HG03139 (cell line): ENCODE results near the gene RXRA.

Source experiments
- ATAC-seq: cut with Tn5 transposase; IDR thresholded peaks from one replicate; pipeline ENCODE4 v1.9.1; 2021; ENCODE audit not compliant: unreplicated experiment

Gene RXRA

DNA sequence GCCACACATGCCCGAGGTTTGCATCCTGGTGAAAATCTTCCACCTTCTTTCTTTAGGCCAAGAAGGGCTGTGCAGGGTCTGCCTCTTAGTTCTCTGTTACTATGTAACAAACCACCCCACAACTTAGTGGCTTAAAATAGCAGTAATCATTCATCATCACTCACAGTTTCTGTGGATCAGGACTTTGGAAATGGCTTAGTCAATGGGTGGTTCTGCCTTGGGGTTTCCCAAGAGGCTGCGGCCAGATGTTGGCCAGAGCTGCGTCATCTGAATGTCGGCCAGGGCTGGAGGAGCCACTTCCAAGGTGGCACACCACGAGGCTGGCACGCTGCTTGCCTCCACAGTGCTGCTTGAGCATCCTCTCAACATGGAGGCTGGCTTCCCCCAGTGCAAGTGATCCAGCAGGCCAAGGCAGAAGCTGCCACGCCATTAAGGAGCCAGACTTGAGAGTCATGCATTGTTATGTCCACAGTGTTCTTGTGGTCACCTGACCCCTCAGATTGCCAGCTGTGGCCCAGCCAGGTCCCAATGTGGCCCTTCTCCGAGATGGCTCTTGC, 135.2 kb downstream of the RXRA start:
- no peak for ATAC-seq

DNA sequence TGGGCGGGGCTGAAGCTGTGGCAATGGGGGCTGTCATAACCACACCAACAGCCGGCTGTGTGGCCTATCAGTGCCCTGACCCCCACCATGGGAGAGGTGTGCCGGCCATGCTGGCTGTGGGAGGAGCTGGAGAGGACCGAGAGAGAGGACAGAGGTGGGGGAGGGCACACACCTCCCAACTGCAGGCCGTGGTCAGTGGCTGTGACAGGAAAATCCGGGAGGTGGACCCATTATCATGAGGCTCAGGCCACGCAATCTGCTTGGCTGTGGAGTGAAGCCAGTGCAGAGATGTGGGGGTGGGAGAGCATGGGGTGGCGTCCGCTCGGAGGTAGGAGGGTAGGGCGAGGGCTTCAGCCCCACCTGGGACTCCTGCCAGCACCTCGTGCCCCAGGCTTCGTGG, 136.1 kb downstream of the RXRA start:
- ATAC-seq, result no peak

DNA sequence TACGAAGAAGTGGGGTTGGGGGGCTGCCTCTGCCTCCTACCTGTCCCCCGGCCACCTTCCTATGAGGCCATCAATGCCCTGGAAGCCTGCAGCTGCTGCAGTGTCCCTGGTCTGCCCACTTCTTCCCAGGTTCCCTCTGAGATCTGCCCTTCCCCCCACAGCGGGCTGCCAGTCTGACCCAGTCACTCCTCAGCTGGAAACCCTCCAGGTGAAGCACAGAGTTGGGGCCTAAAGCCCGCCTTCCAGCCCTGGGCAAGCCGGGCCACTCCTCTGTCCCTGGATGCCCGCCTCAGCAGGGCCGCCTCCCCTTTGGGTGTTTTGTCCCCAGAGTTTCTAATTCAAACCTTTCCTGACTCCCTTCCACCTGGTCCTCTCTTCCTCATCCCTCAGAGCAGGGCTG, 137.0 kb downstream of the RXRA start:
- ATAC-seq, result no peak

DNA sequence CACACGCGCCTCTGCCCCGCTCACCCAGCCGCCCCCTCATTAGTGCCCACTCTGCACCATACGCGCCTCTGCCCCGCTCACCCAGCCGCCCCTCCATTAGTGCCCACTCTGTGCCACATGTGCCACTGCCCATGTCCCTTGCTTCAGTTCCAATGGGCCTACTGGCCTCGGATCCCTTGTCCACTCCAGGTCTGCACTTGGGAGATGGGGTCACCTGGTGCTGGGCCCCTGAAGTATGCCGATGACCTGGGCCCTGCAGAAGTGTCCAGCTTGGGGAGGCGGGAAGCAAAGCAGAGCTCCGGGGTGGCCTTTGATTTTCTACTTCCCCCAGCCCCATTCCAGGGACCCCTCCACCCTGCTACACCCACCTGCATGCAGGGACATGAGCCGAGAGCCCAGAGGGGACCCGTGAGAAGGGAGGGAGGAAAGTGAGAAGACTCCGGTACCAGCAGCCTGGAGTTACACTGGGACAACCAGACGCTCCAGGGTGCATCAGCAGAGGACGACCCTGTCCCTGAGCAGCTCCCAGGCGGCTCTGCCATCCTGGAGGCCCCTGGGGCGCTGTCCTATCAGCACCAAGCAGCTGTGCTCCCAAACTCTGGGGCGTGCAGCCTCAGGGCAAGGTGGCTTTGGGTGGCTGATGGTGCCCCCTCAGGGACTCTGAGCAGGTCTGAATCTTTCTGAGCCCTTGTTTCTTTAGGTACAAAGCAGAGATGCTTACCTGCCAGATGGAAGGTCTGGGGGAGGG, 140.8 kb downstream of the RXRA start:
- ATAC-seq, result no peak

DNA sequence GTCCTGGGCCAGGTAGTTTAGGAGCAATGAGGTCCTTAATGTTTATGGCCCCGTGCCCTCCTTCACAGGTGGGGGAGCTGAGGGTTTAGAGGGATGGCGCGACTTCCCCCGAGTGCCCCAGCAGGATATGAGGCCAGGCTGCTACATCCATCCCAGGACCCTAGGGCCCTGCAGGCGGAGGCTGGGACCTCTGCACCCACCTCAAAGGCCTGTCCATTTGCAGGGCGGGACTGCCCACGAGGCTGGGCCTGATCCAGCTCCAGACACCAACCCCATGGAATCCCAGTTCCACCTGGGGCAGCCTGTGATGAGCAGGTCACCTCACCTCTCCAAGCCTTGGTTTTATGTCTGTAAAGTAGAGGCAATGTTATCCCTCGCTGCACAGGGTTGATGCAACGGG, 142.1 kb downstream of the RXRA start:
- ATAC-seq, result no peak

DNA sequence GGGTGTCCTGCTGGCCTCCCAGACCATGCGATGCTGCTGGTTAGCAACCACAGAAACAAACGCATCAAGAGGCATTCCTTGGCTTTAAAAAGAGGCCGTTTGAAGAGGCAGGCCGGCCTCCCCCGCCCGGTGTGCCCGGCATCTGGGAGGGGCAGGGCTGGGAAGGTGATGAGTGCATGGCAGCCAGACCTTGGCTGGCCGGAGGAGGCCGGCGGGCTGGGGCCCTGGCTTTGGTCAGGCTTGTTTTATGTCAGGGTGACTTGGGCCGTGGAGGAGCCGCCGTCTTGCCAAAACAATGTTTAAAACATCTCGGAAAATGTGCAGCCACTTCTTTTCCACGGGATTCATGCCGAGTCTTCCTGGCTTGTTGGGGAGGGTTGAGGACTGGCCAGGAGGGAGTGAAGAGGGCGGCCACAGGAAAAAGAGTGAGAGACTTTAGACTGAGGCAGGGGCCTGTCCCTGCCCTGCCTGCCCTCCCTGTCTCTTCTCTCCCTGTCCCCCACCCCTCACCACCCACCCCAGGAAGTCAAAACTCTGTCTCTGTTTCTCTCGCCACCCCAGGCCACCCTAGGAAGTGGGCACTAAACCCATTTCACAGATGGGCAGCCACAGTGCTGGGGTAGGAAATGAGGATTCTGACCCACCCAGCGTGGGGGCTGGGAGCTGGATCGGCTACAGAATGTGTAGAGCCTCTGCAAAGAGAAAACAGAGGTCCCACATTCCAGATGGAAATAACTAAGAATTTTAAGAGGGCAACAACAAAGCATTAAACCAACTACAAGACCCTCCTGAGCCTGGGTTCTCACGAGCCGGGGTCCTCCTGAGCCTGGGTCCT, 143.0 kb downstream of the RXRA start:
- no peak for ATAC-seq

DNA sequence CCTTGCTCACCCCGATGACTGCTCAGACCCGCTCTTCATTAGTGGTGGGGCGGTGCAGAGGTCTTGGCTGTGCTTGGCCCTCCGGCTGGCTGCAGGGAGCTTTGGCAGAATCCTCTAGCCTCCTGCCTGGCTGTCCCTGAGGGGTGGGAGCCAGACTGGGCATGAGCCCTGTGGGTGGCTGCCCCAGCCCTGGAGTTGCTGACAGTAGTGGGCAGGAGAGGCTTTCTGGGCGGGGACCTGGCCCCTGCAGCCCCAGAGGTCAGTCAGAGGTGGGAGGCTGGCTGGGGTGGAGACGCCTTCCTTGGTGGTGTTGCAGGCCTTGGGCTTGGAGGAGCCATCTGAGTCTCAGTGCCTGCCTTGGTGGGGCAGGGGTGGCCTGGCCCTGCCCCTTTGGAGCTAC, 146.0 kb downstream of the RXRA start:
- ATAC-seq, result no peak

DNA sequence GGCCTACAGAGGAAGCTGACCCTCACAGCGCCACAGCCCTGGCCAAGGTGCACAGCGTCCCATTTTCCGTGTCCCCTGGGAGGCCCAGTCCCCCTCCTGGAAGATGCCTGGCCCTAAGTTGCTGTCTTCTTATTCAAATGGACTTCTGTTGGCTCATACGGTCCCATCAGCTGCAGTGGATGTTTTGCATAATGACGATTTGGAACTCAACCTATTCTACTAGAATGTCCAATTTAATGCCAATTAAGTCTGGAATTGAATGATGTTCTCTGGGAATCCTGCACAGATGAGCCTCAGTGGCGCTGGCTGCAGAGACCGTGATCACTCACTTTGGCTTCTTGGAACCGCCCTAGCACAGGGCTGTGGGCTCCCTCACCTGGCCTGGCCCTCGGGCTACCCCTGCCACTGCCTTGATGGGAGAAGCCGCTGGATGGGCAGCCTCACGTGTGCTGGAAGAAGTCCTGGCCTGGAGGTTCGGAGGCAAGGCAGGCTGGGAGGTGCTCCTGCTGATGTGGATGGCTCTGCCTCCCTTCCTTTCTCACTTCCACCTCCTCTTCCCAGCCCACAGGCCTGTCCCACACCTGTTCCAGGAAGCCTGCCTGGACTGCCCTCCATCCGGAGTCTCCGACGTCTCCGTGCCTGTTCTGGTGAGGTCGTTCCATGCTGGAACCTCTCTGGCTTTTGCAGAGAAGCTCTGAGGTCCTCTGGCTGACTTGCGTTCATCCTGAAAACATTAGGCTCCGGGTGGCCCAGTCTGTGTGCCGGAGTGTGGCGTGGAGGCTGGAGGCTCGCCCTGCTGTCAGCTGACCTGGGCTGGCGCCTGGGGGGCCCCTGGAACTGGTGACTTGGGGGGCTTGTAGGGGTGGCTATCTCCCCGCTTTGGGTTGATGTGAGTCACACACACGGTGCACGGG, 147.1 kb downstream of the RXRA start:
- ATAC-seq, result no peak

DNA sequence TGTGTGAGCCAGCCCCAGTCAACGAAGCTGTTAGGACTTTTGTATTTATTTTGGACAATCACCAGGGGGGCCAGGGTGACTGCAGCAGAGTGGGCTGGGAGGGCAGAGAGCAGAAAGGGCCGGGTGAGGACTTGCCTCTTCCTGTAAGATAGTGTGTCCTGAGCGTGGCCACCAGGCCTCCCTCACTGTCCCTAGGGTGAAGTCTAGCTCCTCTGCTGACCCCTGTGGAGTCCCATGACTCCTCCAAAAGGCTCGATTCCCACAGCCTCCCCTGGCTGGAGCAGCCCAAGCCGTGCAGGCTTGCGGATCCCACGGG, 147.8 kb downstream of the RXRA start:
- no peak for ATAC-seq

DNA sequence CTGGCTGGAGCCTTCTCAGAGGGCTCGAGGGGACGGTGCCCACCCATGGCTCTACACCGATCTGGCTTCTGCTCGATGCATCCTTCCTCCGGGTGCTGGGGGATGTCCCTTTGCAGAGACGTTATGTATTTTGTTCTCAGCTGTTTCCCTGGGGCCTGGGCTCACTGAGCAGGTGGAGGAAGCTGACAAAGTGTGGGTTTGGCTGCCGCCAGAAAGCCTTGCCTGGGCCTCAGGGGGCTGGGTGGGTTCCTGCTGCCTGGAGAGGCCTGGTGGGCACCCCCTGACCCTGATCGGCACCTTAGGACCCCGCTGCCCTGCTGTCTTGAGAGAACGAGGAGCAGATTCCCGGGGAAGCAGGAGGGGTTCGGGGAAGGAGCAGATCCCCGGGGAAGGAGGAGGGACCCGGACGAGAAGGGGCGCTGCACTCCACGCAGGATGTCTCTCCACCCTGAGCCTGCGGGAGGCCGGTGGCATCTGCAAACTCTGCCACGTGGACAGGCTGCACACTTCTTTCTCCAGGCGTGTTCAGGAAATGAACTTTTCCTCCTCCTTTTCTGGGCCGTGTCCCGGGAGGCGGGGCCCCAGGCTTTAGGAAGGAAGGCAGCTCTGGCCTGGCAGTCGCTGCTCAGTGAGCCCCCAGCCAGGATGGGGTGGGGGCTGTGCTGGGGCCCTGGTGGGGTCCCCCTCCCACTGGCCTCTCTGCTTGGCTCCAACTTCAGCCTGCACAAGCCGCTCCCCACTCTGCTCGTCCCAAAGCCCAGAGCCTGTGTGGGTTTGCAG, 148.9 kb downstream of the RXRA start:
- no peak for ATAC-seq

DNA sequence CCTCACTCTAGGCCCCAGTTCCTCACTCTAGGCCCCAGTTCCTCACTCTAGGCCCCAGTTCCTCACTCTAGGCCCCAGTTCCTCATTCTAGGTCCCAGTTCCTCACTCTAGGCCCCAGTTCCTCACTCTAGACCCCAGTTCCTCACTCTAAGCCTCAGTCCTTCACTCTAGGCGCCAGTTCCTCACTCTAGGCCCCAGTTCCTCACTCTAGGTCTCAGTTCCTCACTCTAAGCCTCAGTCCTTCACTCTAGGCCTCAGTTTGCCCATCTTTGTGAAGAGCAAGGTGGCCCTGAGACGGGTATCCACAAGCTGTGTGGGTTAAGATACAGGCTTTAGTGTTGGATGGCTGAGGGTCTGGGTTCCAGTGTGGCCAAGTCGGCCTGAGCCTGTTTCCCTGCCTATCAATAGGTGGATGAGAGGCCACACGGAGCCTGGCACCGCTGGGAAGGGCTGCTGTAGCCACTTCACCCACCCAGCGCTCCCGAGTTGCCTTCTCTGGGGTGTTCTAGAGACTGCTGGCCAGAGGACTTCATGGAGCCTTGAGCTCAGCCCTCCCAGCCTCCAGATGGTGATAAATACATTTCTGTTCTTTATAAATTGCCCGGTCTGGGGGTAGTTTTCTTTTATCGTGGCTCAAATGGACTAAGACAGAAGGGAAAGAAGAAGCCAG, 150.2 kb downstream of the RXRA start:
- no peak for ATAC-seq

DNA sequence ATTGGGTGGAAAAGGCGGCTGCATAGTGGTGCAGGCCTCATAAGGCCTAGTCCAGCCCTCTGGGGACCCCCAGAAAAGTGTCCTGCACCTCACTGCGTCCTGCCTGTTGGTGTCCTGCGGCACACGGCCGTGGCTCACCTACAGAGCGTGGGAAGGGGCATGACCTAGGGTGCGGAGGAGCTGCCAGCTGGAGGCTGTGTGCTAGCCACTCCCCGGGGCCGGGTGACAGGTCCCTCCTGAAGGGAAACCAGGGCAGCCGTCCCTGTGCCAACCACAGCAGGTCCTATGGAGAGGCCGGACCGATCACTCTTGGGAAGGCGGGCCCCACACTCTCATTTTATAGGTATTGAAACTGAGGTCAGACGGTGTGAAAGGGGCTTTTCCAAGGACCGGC, 150.7 kb downstream of the RXRA start:
- no peak for ATAC-seq

DNA sequence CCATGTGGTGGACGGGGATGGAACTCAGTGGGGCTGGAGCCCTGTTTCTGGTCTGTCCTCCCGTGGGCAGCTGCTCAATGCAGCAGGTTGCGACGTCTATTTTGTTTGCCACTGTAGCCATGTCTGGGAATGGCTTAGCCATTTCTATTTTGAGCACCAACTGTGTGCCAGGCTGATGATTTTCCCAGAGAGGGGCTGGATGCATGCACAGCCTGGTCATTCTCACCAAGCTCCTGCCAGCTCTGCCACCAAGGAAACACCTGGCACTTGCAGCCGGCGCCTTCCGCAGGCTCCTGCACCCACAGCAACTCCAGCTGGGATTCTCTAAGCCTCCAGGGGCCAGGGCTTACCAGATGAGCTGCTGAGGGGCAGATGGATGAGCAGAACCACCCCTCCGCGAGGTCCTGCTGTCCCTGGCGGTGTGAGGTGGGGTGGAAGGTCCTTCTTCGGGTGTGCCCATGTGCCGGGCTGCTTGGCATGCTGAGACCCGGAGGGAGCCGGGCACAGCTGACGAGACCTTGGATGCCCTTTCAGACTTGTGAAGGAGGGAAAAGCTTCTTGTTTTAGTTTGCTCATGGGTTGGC, 151.2 kb downstream of the RXRA start:
- ATAC-seq, result no peak

DNA sequence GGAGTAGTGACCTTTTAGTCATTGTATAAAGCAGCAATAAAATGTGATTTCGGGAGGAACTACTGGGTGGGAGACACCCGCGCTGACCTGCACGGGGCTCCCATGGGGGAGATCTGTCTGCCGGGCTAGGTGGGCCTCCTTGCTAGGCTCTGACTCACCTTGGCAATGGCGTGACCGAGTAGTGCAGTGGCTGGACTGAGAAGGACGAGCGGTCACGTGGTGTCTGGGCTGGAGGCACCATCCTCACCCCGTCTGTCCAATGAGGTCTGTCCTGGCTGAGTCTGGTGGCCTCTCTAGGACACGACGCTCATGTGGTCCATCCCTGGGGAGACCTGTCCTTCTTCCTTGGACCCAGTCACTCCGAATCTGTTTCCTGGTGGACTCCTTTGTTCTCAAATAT, 151.7 kb downstream of the RXRA start:
- ATAC-seq, result no peak

DNA sequence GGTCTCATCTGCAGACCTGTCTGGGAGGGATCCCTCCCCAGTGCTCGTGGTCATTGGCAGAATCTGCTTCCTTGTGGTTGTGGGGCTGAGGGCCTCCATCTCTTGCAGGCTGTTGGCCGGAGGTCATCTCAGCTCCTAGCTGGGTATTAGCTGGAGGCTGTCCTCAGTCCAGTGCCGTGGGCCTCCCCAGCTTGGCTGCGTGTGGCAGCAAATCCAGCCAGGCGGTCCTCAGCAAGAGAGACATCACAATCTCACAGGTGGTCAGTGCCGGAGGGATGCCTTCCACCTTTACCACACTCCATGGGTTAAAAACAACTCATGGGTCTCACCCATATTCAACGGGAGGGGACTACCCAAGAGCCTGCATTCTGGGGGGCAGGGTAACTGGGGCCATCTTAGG, 155.5 kb downstream of the RXRA start:
- ATAC-seq, result no peak

DNA sequence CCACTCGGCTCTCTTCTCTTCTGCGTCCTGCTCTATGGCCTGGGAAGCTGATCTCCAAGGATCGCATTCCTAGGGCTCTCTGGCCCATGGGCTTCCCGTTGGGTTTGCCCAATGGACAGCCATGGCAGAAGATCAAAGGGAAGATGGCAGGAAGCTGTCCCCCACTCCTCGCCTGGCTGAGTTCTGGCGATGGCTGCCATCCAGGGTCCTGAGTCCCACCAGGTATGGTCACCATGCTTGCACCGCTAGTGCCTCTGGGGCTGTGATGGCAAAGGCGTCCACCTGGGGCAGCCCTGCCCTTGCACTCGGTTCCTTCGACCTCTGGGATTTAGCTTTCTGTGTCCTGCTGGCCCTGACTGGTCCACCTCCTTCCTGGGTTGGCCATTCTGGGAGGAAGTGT, 156.0 kb downstream of the RXRA start:
- ATAC-seq, result no peak

DNA sequence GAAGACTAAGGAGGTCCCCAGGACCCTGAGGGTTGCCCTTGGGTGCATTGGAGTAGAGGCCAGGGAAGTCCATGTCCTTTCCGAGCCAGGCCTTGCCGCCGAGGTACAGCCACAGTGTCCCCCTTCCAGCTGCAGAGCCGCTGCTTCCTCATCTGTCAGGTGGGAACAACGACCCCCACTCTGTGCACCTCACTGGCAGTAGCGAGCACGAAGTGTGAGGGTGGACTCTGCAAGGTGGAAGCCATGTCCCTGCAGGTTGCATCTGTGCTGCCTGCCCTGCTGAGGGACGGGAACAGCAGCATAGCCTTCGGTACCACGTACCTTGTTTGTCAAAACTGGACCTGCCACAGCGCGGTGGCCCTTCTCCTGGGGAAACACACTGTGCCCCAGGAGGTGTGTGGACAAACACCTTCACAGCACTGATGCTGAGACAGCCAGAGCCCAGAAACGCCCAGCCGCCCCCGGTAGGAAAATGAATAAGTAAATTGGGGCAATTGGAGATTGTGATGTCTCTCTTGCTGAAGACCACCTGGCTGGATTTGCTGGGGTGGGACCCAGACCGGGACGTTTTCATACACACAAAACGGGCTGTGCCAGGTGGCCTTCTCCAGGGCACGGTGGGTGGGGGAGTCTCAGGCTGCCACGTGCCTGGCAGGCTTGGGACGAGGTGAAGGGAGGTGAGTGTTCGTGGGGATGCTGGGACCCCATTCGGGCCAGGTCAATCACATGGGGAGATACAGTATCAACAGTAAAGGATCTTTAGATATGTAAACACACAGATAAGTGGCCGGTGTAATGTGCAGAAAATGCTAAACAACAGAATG, 157.3 kb downstream of the RXRA start:
- ATAC-seq, result no peak

DNA sequence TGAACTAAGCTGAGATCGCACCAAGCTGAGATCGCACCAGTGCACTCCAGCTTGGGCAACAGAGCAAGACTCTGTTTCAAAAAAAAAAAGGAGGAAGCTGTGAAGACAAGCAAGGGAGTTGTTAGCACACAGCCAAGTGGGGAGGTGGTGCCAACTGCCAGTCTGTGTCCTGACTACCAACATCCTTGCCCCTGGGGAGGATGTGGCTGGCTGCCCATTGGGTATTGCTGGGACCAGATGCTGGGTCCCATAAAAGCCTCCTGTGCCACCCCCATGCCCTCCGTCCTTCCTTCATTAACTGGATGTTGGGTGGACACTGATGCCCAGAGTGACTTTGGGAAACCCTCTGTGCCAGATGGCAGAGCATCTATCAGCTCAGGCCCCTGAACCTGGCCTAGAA, 158.2 kb downstream of the RXRA start:
- no peak for ATAC-seq

DNA sequence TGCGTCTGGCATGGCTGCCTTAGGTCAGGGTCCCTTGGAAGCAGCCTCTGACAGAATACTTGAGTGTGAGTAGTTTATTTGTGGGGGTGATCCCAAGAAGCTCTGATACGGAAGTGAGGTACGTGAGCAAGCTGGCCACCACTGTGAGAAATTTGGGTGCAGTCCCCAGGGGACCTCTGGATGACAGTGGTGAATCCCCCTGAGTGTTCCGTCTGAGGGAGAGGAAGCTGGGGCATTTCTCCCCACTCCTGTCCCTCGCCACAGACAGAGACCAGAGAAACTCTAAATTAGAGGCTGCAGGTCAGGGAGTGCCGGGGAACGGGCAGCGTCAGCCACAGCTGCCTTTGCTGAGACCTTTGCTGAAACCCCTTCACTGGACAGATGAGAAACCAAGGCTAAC, 159.4 kb downstream of the RXRA start:
- no peak for ATAC-seq
